HCT116 (cell line): ENCODE data around the gene CKS2. TPM values are rescaled to one million over a fixed set of nuclear protein-coding genes. Genes with fewer than 3 reads are reported as not detected.

Experiments
- ATAC-seq: fragments of 200-7000 bp; cut with Tn5 transposase; 2 replicates; pipeline ENCODE4 v1.9.1; 2020; ENCODE audit warnings: mild to moderate bottlenecking, moderate library complexity
- BruUV-seq: library from RNA; stranded (reverse); fragments of 400-500 nt; replicated peaks from 2 replicates; lab custom pipeline; 2021; lab: Mats Ljungman, UMichigan
- CTCF ChIA-PET: fragments of 300-600 bp; sonication (Branson Sonifier 250); formaldehyde crosslinking; loops from one replicate; lab custom pipeline; 2021; ENCODE audit warnings: antibody characterized with exemption; lab: Charles Lee
- POLR2A ChIA-PET: fragments of 300-600, 350-600 bp; sonication (Branson Sonifier 250); formaldehyde crosslinking; loops from one replicate; lab custom pipeline; 2021; ENCODE audit warnings: antibody characterized with exemption; lab: Charles Lee
- RAD21 ChIA-PET, 2 experiments: fragments of 300-600 bp; sonication (Branson Sonifier 250); formaldehyde crosslinking; loops; one replicate each; lab custom pipeline; 2023; ENCODE audit warnings: low total read pairs in 2 of 2; ENCODE audit not compliant: uncharacterized antibody in 2 of 2, unreplicated experiment in 2 of 2, low non-redundant PET in 1 of 2; lab: Charles Lee
- DNase-seq: peaks from one replicate; pipeline ENCODE4 v3.0.0-alpha.2; 2010; ENCODE audit warnings: low read depth, low spot score
- H2AFZ ChIP-seq: fragments of 200-600 bp; shearing (Covaris generic), sonication (generic); 2 replicates; pipeline ENCODE4 v1.6.1; 2017; ENCODE audit warnings: low read depth, mixed run types, mixed read lengths, antibody characterized with exemption, low read length; ENCODE audit not compliant: poor library complexity, severe bottlenecking
- H3K27ac ChIP-seq: 2 replicates; pipeline ENCODE4 v1.5.1; 2012; ENCODE audit warnings: low read depth, low read length
- H3K27me3 ChIP-seq: fragments of 200-600 bp; sonication (generic); 2 replicates; pipeline ENCODE4 v1.6.1; 2016; ENCODE audit warnings: mixed run types, low read length, mixed read lengths; ENCODE audit not compliant: insufficient read depth
- H3K36me3 ChIP-seq, 2 experiments: fragments of 200-500 bp in 1 of 2; fragments of 200-600 bp in 1 of 2; sonication (Bioruptor generic) in 1 of 2; sonication (generic) in 1 of 2; 2 replicates each; pipeline versions ENCODE4 v1.5.1 to v1.6.1; 2014 to 2016; ENCODE audit warnings: low read length in 2 of 2, inconsistent platforms in 1 of 2, mixed read lengths in 1 of 2, mixed run types in 1 of 2; ENCODE audit not compliant: insufficient read depth in 2 of 2, control insufficient read depth in 1 of 2
- H3K4me1 ChIP-seq, 2 experiments: fragments of 200-600 bp in 1 of 2; sonication (generic) in 1 of 2; 2 replicates each; pipeline versions ENCODE4 v1.5.1 to v1.6.1; 2012 to 2017; ENCODE audit warnings: low read length in 2 of 2, inconsistent platforms in 1 of 2, mild to moderate bottlenecking in 1 of 2, mixed read lengths in 1 of 2, mixed run types in 1 of 2, moderate library complexity in 1 of 2; ENCODE audit not compliant: insufficient read depth in 2 of 2, control insufficient read depth in 1 of 2
- H3K4me2 ChIP-seq: fragments of 200-600 bp; sonication (generic); 2 replicates; pipeline ENCODE4 v1.6.1; 2017; ENCODE audit warnings: mixed run types, low read length, mixed read lengths
- H3K4me3 ChIP-seq, 2 experiments: fragments of 200-600 bp in 1 of 2; sonication (generic) in 1 of 2; replicated peaks in 1 of 2; 2 replicates each; pipeline ENCODE4 v1.5.1; 2011 to 2016; ENCODE audit warnings: low read length in 2 of 2, control low read depth in 1 of 2, low read depth in 1 of 2, mild to moderate bottlenecking in 1 of 2, mixed read lengths in 1 of 2, mixed run types in 1 of 2
- H3K79me2 ChIP-seq: fragments of 200-600 bp; sonication (generic); 2 replicates; pipeline ENCODE4 v1.6.1; 2017; ENCODE audit warnings: mild to moderate bottlenecking, mixed run types, low read length, moderate library complexity, mixed read lengths; ENCODE audit not compliant: insufficient read depth
- H3K9ac ChIP-seq: fragments of 200-600 bp; sonication (generic); 2 replicates; pipeline ENCODE4 v1.6.1; 2016; ENCODE audit warnings: low read length, mixed read lengths
- H3K9me2 ChIP-seq: fragments of 200-600 bp; sonication (generic), shearing (Covaris generic); 2 replicates; pipeline ENCODE4 v1.6.1; 2017; ENCODE audit warnings: mixed run types, mild to moderate bottlenecking, moderate library complexity; ENCODE audit not compliant: insufficient read depth
- H3K9me3 ChIP-seq, 2 experiments: fragments of 200-500 bp in 1 of 2; fragments of 200-600 bp in 1 of 2; sonication (Bioruptor generic) in 1 of 2; sonication (generic) in 1 of 2; 2 replicates each; pipeline ENCODE4 v1.6.1; 2014 to 2017; ENCODE audit warnings: low read length in 2 of 2, mixed read lengths in 2 of 2, inconsistent platforms in 1 of 2, low read depth in 1 of 2, mild to moderate bottlenecking in 1 of 2, mixed run types in 1 of 2, moderate library complexity in 1 of 2; ENCODE audit not compliant: control insufficient read depth in 1 of 2, insufficient read depth in 1 of 2
- H4K20me1 ChIP-seq: fragments of 200-600 bp; sonication (generic), shearing (Covaris generic); 2 replicates; pipeline ENCODE4 v1.6.1; 2017; ENCODE audit warnings: mixed run types, mild to moderate bottlenecking, moderate library complexity; ENCODE audit not compliant: insufficient read depth
- ATF3 ChIP-seq: IDR thresholded peaks from 2 replicates; pipeline ENCODE4 v1.6.1; 2012
- CBX3 ChIP-seq: IDR thresholded peaks from 2 replicates; pipeline ENCODE4 v1.6.1; 2012; ENCODE audit warnings: low read depth
- CEBPB ChIP-seq: IDR thresholded peaks from 2 replicates; pipeline ENCODE4 v1.6.1; 2012; ENCODE audit warnings: low read depth
- CTCF ChIP-seq, 3 experiments: fragments of 200-600 bp in 1 of 3; sonication (generic) in 1 of 3; IDR thresholded peaks in 2 of 3; conservative IDR thresholded peaks in 1 of 3; 2 replicates each; pipeline ENCODE4 v1.5.1; 2012 to 2017; ENCODE audit warnings: low read depth in 2 of 3, low read length in 2 of 3, antibody characterized with exemption in 1 of 3, borderline replicate concordance in 1 of 3, control low read depth in 1 of 3, mild to moderate bottlenecking in 1 of 3, mixed read lengths in 1 of 3, mixed run types in 1 of 3, moderate library complexity in 1 of 3; ENCODE audit not compliant: insufficient read depth in 1 of 3
- ELF1 ChIP-seq: IDR thresholded peaks from 2 replicates; pipeline ENCODE4 v1.6.1; 2012; ENCODE audit warnings: low read depth, borderline replicate concordance
- EZH2 ChIP-seq: fragments of 200-600 bp; sonication (generic); IDR thresholded peaks from 2 replicates; pipeline ENCODE4 v1.6.1; 2017; ENCODE audit warnings: antibody characterized with exemption, mixed run types
- EZH2phosphoT487 ChIP-seq: fragments of 200-600 bp; IDR thresholded peaks from 2 replicates; pipeline ENCODE4 v1.6.1; 2018; ENCODE audit warnings: antibody characterized with exemption, borderline replicate concordance
- FOSL1 ChIP-seq: IDR thresholded peaks from 2 replicates; pipeline ENCODE4 v1.6.1; 2012; ENCODE audit warnings: low read depth
- JUND ChIP-seq: IDR thresholded peaks from 2 replicates; pipeline ENCODE4 v1.6.1; 2012
- POLR2A ChIP-seq: IDR thresholded peaks from 2 replicates; pipeline ENCODE4 v1.7.0; 2011; ENCODE audit warnings: borderline replicate concordance; ENCODE audit not compliant: insufficient read depth, insufficient read length; ENCODE audit errors: extremely low read depth
- POLR2AphosphoS5 ChIP-seq: IDR thresholded peaks from 2 replicates; pipeline ENCODE4 v1.6.1; 2011; ENCODE audit warnings: mild to moderate bottlenecking, low read depth, low read length, moderate library complexity
- REST ChIP-seq: IDR thresholded peaks from 2 replicates; pipeline ENCODE4 v1.6.1; 2012; ENCODE audit warnings: low read depth
- SP1 ChIP-seq: IDR thresholded peaks from 2 replicates; pipeline ENCODE4 v1.6.1; 2012; ENCODE audit warnings: low read depth
- SRF ChIP-seq: IDR thresholded peaks from 2 replicates; pipeline ENCODE4 v1.6.1; 2012; ENCODE audit warnings: low read depth
- TCF7L2 ChIP-seq: IDR thresholded peaks from 2 replicates; pipeline ENCODE4 v1.7.0; 2011; ENCODE audit warnings: borderline replicate concordance, inconsistent platforms; ENCODE audit not compliant: insufficient read depth, insufficient read length; ENCODE audit errors: extremely low read depth
- ZBTB33 ChIP-seq: IDR thresholded peaks from 2 replicates; pipeline ENCODE4 v1.6.1; 2011; ENCODE audit warnings: mild to moderate bottlenecking, low read length, moderate library complexity; ENCODE audit not compliant: insufficient replicate concordance; ENCODE audit errors: extremely low read depth
- ZFX ChIP-seq: fragments of 450-650 bp; IDR thresholded peaks from 2 replicates; pipeline ENCODE4 v1.6.1; 2017
- ZNF274 ChIP-seq: fragments of 200-500 bp; sonication (Bioruptor generic); IDR thresholded peaks from 2 replicates; pipeline ENCODE4 v1.6.1; 2014; ENCODE audit warnings: mild to moderate bottlenecking, low read depth, low read length, inconsistent platforms
- intact Hi-C: fragments of 100-400 bp; cut with micrococcal nuclease; formaldehyde crosslinking; loops from 2 replicates; pipeline ENCODE4 v1.10.0; 2022
- total RNA-seq: library from RNA; stranded (reverse); gene quantifications from one replicate; pipeline ENCODE4 v1.2.1, GENCODE V29; 2021; ENCODE audit not compliant: unreplicated experiment
- TF ChIP-seq, protein P1 (sequence below): IDR thresholded peaks from 2 replicates; pipeline ENCODE4 v1.6.1; 2012

Gene CKS2
- total RNA-seq, 1 experiment from 2014 or later: 242 TPM

- intact Hi-C loops: no loop called here
- H3K4me2 ChIP-seq: no peak overlapping the region
- CTCF ChIA-PET: no interaction called here
Observed at GRCh38 chr9:89357331-89358197, 46.6 kb downstream of the CKS2 start.

More at GRCh38 chr9:89357331-89358197, 46.6 kb downstream of the CKS2 start:
- H3K9ac ChIP-seq: no peak overlapping the region
- no peaks in the 10 kb centered on the region for H3K4me1 ChIP-seq
- no peak overlapping the region for H3K4me3 ChIP-seq
- DNase-seq: no peak
- H3K27me3 ChIP-seq: no peaks in the 10 kb centered on the region
- no peaks in the 10 kb centered on the region for H4K20me1 ChIP-seq
- H3K9me3 ChIP-seq: no peaks in the 10 kb centered on the region
- BruUV-seq: no TSS peak
- H3K9me2 ChIP-seq: no peaks in the 10 kb centered on the region
- no peak overlapping the region for H3K27ac ChIP-seq
- peaks cover 30 to 37% of the 10 kb centered on the region in 2 experiments for H3K36me3 ChIP-seq
- no peaks in the 10 kb centered on the region for H3K79me2 ChIP-seq
- TF ChIP-seq ZBTB33 (no peak), POLR2A (no peak), ZNF274 (no peak), EZH2phosphoT487 (no peak), TCF7L2 (no peak), FOSL1 (no peak), JUND (no peak), CBX3 (no peak), POLR2AphosphoS5 (no peak), CEBPB (no peak), ATF3 (no peak), REST (no peak), ELF1 (no peak), EZH2 (no peak), CTCF (IDR thresholded peaks at IDR 0.05 in 2 of 3, conservative IDR thresholded peaks at IDR 0.05 in 1 of 3; ENCODE audit: borderline replicate concordance in 1 of 3, insufficient read depth in 1 of 3, low read depth in 2 of 3, low read length in 2 of 3) (no peak), ZFX (no peak), SP1 (no peak), SRF (no peak)
- TF ChIP-seq, protein P1, sequence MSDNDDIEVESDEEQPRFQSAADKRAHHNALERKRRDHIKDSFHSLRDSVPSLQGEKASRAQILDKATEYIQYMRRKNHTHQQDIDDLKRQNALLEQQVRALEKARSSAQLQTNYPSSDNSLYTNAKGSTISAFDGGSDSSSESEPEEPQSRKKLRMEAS: no peak
- ChIA-PET RAD21 (no interaction called here), POLR2A (no interaction called here)
- no peak overlapping the region for H2AFZ ChIP-seq
- no peak for ATAC-seq
